Measurements from ENCODE around the gene HM13.
"Not testable (repeated sequence)": the region's sequence is repeated elsewhere in the genome, so short reads cannot be mapped to it uniquely, and the experiment has no call there.

Gene HM13

DNA sequence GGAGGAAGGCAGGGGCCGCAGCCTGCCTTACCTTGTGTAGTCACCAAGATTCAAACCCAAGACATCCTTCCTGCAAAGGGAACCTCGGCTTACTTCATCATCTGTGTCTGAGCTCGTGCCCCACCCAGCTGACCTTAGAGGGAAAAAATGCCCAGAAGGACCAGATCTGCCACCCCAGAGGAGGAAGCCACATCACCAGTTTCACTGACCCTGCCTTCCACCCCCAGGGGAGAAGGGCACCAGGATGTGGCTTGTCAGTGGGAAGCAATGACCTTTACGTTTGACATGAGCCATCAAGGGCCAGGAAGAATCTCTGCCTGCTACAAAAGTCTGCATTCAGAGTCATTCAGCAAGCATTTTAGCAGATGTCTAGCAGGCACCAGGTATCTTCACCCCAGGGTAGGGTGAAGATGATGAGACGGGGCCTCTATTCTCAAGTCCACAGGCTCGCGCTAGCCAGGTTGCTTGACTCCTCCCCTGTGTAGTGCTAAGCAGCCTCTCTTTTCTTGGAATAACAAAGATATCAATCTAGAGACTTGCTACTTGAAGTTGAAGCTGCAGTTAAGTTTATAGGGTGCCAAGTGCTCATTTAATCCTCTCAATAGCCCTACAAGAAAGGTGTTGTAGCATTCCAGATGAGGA is 28.1 kb downstream of the HM13 start:
- DNase-seq (ENCODE audit: low read depth in 3 of 3, low spot score in 1 of 3) = no peak

DNA sequence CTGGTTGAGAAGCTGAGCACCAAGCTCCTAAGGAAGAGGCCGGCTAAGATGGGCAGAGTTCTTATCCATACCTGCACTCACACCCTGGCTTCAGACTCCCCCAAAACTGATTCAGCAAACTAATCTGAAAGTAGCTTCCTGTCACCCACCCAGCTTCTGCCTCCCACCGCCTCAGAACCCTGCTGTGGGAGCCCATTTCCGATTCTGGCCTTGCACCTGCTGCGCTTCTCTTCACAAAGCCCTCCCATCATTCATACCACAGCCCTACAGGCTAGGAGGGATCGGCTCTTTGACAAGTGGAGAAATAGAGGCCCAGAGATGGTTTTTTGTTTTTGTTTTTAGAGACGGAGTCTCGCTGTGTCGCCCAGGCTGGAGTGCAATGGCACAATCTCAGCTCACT is 28.7 kb downstream of the HM13 start:
- DNase-seq (ENCODE audit: low read depth in 3 of 3, low spot score in 1 of 3) = no peak

- DNase-seq (ENCODE audit: low read depth in 3 of 3, low spot score in 1 of 3) = no peak
These were observed 29.8 kb downstream of the HM13 start for GRCh38 chr20:31543966-31544598.

DNA sequence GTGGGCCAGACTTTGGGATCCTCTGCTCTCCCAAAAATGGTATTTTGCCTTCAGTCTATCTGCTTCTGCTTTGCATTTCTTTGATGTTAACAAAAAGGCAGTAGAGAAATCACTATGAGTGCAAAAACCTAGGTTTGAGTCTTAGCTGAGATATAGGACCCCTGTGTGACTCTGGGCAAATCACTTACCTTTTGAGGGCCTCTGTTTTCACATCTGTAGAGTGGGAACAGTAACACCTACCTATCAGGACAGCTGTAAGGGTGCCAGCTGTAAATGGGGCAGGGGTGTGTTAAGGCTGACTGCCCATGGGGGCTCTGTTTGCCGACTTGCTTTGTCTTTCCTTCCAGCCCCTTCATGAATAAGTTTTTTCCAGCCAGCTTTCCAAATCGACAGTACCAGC is 30.4 kb downstream of the HM13 start:
- no peak for DNase-seq (ENCODE audit: low read depth in 3 of 3, low spot score in 1 of 3)

DNA sequence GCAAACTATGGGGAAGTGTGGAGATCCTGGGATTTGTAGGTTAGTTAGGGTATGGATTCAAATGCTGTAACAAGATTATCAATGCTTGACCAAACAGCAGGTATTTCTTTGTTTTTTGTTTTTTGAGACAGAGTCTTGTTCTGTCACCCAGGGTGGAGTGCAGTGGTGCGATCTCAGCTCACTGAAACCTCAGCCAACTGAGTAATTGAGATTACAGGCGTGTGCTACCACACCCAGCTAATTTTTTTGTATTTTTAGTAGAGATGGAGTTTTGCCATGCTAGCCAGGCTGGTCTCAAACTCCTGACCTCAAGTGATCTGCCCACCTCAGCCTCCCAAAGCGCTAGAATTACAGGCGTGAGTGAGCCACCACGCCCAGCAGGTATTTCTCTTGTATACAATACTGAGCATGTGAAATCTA is 31.4 kb downstream of the HM13 start:
- DNase-seq (ENCODE audit: low read depth in 3 of 3, low spot score in 1 of 3) = not testable (repeated sequence)

DNA sequence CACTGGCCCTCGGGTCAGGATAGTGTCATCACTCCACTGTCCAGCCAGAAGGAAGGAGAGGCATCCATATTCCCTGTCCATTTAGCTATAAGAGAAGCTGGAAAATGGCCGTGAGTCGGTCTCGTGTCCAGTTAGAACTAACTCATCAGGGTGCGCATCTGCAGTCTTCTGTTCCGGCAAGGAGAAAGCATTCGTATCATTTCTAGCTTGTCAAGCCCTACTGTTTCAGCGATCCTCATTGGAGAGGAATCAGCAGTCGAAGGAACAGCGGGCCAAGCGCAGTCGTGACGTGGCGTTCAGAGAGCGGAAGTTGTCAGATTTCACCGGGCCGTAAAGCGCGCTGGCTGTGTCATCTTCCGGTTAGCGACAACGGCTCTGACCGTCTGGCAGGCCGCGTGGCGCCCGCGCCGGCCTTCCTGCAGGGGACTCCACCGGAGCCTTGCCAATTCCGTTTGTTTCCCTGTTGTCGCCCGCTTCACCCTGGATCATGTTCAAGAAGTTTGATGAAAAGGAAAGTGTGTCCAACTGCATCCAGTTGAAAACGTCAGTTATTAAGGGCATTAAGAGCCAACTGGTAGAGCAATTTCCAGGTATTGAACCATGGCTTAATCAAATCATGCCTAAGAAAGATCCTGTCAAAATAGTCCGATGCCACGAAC is 32.9 kb downstream of the HM13 start:
- DNase-seq (ENCODE audit: low read depth in 3 of 3, low spot score in 1 of 3) = peak; percentile 17 to 66 (median 51)

DNA sequence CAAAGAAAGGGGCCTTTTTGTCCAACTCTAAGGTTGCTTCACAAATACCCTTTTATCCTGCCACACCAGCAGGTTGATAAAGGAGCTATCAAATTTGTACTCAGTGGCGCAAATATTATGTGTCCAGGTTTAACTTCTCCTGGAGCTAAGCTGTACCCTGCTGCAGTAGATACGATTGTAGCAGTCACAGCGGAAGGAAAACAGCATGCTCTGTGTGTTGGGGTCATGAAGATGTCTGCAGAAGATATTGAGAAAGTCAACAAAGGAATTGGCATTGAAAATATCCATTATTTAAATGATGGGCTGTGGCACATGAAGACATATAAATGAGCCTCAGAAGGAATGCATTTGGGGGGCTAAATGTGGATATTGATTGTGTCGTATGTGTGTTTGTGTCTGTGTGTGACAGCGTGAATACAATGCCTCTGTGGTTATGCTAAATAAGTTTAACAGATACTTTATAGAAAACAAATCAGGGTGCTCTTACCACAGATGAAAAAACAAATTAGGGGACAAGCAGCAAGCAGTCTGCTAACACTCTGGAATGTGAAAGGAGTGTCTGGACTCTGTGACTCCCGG is 33.6 kb downstream of the HM13 start:
- DNase-seq (ENCODE audit: low read depth in 3 of 3, low spot score in 1 of 3) = no peak

DNA sequence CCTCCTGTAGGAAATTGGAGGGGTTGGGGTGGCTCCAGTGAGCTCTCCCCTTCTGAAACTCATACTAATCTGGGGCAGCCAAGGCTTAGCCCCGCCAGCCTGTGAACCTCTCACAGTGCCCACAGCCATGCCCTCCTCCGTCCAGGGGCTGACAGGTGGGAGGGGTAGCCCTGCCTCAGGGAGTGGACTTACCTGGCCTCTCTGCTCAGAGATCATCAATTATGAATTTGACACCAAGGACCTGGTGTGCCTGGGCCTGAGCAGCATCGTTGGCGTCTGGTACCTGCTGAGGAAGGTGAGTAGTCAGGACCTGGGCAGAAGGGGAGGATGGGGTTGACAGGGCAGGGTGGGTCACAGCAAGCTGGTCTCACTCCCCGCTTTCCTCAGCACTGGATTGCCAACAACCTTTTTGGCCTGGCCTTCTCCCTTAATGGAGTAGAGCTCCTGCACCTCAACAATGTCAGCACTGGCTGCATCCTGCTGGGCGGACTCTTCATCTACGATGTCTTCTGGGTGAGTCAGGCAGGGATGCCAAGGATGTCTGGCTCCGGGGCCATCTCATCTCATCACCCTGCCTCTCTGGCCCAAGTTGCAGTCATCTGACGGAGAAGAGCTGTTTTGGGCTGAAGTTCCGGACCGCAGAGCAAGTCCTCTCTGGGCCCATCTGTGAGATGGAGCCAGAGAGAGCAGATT is 34.7 kb downstream of the HM13 start:
- DNase-seq (ENCODE audit: low read depth in 3 of 3, low spot score in 1 of 3) = no peak

- no peak for DNase-seq (ENCODE audit: low read depth in 3 of 3, low spot score in 1 of 3)
These were observed 35.3 kb downstream of the HM13 start for GRCh38 chr20:31549513-31549880.

- no peak for DNase-seq (ENCODE audit: low read depth in 3 of 3, low spot score in 1 of 3)
These were observed 35.9 kb downstream of the HM13 start for GRCh38 chr20:31550099-31550498.

- DNase-seq (ENCODE audit: low read depth in 3 of 3, low spot score in 1 of 3) = no peak
These were observed 37.2 kb downstream of the HM13 start for GRCh38 chr20:31551163-31552081.

DNA sequence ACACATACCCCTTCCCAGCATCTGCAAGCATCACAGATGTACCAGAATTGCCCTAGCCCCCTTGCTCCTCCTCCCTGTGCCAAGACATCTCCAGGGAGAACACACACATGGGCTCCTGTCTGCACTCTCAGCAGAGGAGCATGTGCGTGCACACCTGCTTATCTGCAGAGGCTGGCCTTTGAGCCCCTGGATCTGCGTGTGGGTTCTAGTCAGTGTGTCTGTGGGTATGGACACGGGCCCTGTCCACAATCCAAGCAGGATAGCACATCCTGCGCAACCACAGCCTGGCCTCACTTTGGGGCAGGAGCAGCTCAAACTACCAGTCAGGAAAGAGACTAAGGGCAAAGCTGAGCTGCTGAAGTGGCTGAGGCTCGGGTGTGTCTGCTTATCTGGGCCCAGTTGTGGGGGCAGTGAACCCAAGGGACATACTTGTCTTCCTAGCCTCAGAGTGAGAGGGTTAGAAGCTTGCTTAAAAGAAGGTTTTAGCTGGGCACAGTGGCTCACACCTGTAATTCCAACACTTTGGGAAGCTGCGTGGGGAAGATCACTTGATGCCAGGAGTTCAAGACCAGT is 41.0 kb downstream of the HM13 start:
- no peak for DNase-seq (ENCODE audit: low read depth in 3 of 3, low spot score in 1 of 3)

DNA sequence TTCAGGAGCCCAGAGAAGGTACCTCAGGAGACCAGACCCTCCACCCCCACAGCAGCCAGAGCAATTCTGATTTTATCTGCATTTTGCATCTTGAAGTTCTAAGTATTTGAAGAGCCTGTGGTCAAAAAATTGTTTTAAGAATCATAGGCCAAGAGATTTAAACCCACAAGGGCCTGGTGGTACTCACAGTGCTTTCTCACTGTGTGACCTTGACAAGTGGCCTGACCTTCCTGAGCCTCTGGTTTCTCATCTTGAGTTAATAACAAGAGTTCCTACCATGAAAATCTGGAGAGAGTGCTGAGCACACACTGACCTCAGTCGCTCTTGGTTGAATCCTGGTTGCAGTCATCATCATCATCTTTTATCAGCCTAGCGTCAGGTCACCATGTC is 45.5 kb downstream of the HM13 start:
- DNase-seq (ENCODE audit: low read depth in 3 of 3, low spot score in 1 of 3) = no peak

GRCh38 chr20:31560094-31560745 is 46.0 kb downstream of the HM13 start:
- DNase-seq (ENCODE audit: low read depth in 3 of 3, low spot score in 1 of 3) = peak; percentile 45 to 65 (median 51)

GRCh38 chr20:31560746-31561598 is 46.7 kb downstream of the HM13 start:
- no peak for DNase-seq (ENCODE audit: low read depth in 3 of 3, low spot score in 1 of 3)

DNA sequence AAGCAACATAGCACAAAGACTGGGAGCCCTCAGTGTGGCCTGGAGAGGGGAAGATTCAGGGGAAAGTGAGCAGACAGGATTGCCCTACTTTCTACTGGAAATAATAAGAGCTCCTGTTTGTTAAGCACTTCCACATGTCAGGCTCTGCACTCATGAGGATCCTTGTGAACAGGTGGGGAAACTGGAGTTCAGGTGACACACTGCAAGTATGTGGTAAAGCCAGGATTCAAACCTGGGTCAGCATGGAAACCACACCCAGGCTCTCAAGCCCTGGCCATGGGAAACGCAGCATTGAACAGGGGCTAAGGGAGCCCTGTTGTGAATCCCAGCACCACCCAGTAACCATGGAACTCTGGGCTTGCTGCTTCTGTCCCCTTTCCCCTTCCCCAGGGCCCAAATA is 48.0 kb downstream of the HM13 start:
- no peak for DNase-seq (ENCODE audit: low read depth in 3 of 3, low spot score in 1 of 3)

DNA sequence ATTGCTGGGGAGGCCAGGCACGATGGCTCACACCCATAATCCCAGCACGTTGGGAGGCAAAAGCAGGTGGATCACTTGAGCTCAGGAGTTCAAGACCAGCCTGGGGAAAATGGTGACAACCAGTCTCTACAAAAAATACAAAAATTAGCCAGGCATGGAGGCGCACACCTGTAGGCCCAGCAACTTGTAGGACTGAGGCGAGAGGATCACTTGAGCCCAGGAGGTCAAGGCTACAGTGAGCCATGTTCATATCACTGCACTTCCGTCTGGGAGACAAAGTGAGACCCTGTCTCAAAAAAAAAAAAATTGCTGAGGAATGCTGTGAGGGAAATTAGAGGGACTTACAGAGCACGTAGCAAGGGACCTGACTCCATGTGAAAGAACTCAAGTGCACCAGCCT is 50.0 kb downstream of the HM13 start:
- DNase-seq (ENCODE audit: low read depth in 3 of 3, low spot score in 1 of 3) = no peak

DNA sequence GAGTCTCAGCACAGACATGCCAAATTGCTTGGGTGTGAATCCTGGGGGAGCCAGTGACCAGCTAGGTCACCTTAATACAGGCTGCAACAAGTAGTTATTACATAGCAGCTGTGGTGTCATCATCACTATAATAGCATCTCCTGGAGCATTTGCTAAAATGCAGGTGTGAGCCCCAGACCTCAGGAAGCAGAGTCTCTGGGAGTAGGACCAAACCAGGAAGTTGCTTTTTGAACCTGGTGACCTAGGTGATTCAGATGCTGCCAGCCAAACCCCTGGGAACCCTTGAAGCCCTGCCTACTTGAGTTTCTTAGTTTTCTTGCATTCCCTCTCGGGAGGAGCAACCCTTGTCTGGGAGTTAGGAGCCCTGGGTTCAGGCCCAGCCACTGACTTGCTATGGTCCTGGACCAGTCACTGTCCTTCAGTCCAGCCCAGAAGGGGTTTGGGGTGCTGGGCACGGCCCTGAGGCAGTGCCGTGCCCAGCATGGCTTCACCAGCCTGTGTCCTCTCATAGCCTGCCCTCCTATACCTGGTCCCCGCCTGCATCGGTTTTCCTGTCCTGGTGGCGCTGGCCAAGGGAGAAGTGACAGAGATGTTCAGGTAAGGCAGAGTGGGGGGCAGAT is 51.6 kb downstream of the HM13 start:
- no peak for DNase-seq (ENCODE audit: low read depth in 3 of 3, low spot score in 1 of 3)

DNA sequence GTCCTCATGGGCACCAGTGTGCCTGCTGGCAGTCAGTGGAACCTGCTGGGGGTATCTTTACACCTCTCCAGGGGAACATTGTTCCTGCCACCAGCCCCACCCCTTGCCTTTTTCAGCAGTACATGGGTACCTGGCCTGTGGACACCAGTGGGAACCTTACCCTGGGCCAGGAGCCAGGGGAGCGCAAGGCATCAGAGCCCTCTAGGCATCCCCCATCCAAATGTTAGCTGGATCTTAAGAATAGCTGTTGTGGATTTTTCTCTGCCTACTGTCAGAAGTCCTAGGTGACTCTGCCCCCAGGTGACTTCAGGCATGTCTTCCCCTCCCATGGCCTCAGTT is 52.0 kb downstream of the HM13 start:
- no peak for DNase-seq (ENCODE audit: low read depth in 3 of 3, low spot score in 1 of 3)

Data from stimulated activated CD4-positive, alpha-beta T cell treated with anti-CD3 and anti-CD28 coated beads, TNF-alpha, amount 100 ng/mL, for 1 hour (primary cell).